GM12801 (cell line): ENCODE measurements around the gene AP1G2.

ENCODE experiments used
- CTCF ChIP-seq: IDR thresholded peaks from one replicate; pipeline ENCODE4 v1.5.1; 2011; ENCODE audit warnings: control low read depth; ENCODE audit not compliant: insufficient read length; ENCODE audit errors: extremely low read depth

AP1G2 gene

GRCh38 chr14:23538050-23538718, 29.4 kb downstream of the AP1G2 start:
- TF ChIP-seq CTCF = no peak

- TF ChIP-seq CTCF = no peak
Observed at GRCh38 chr14:23537351-23538049, 30.1 kb downstream of the AP1G2 start.

- no peak for TF ChIP-seq CTCF
Observed at GRCh38 chr14:23536494-23536893, 31.1 kb downstream of the AP1G2 start.

- TF ChIP-seq CTCF = no peak
Observed at GRCh38 chr14:23535943-23536342, 31.6 kb downstream of the AP1G2 start.

GRCh38 chr14:23533652-23534435, 33.7 kb downstream of the AP1G2 start:
- no peak for TF ChIP-seq CTCF

GRCh38 chr14:23532658-23533057, 34.9 kb downstream of the AP1G2 start:
- TF ChIP-seq CTCF = no peak

- no peak for TF ChIP-seq CTCF
Observed at GRCh38 chr14:23531391-23531790, 36.2 kb downstream of the AP1G2 start.
